Omental fat pad (tissue), 4 donors: Measurements from ENCODE around the gene S1PR3. TPM values are rescaled to one million over a fixed set of nuclear protein-coding genes. Genes with fewer than 3 reads are reported as not detected.

Experiments
- ATAC-seq: fragments of 150-250 bp; one replicate; pipeline ENCODE4 v1.9.1; 2016; ENCODE audit warnings: mild to moderate bottlenecking, moderate library complexity; ENCODE audit not compliant: low FRiP score
- DNase-seq: peaks from one replicate; pipeline ENCODE4 v3.0.0-alpha.2; 2019; ENCODE audit warnings: low spot score
- total RNA-seq, 4 donors: library from RNA; depleted of rRNA; stranded (reverse); fragments of >200 nt; gene quantifications; one replicate each; pipeline ENCODE4 v1.1.0, GENCODE V29; 2016
- TF ChIP-seq, protein P1 (sequence below), 3 donors: fragments of 450-650 bp; IDR thresholded peaks; one replicate each; pipeline ENCODE4 v1.5.1; 2016 to 2017; ENCODE audit warnings: antibody characterized with exemption in 3 of 3, mild to moderate bottlenecking in 3 of 3, moderate library complexity in 2 of 3

S1PR3 gene
- total RNA-seq, 4 donors from 2014 or later: 19.0 to 61.7 (median 30.1) TPM

DNA sequence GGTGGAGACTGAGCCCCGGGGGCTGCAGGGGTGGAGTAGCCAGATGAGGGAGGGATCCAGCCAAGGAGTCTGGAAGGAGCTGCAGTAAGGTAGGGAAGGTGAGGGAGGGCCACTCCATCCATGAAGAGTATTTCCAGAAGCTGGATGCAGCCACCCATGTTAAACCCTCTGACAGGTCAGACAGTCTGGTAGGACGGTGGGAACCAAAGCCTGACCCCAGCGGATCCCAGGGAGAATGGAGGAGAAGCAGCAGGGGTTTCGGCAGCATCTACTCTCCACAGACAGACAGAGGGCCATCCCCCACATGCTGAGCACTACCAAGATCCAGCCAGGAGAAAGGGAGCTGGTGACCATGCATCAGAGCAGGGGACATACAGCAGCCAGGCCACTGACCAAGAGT is 22.5 kb upstream of the S1PR3 start:
- TF ChIP-seq, protein P1, sequence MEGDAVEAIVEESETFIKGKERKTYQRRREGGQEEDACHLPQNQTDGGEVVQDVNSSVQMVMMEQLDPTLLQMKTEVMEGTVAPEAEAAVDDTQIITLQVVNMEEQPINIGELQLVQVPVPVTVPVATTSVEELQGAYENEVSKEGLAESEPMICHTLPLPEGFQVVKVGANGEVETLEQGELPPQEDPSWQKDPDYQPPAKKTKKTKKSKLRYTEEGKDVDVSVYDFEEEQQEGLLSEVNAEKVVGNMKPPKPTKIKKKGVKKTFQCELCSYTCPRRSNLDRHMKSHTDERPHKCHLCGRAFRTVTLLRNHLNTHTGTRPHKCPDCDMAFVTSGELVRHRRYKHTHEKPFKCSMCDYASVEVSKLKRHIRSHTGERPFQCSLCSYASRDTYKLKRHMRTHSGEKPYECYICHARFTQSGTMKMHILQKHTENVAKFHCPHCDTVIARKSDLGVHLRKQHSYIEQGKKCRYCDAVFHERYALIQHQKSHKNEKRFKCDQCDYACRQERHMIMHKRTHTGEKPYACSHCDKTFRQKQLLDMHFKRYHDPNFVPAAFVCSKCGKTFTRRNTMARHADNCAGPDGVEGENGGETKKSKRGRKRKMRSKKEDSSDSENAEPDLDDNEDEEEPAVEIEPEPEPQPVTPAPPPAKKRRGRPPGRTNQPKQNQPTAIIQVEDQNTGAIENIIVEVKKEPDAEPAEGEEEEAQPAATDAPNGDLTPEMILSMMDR (IDR thresholded peaks at IDR 0.05): no peak
- ATAC-seq (no peak), DNase-seq (no peak)

DNA sequence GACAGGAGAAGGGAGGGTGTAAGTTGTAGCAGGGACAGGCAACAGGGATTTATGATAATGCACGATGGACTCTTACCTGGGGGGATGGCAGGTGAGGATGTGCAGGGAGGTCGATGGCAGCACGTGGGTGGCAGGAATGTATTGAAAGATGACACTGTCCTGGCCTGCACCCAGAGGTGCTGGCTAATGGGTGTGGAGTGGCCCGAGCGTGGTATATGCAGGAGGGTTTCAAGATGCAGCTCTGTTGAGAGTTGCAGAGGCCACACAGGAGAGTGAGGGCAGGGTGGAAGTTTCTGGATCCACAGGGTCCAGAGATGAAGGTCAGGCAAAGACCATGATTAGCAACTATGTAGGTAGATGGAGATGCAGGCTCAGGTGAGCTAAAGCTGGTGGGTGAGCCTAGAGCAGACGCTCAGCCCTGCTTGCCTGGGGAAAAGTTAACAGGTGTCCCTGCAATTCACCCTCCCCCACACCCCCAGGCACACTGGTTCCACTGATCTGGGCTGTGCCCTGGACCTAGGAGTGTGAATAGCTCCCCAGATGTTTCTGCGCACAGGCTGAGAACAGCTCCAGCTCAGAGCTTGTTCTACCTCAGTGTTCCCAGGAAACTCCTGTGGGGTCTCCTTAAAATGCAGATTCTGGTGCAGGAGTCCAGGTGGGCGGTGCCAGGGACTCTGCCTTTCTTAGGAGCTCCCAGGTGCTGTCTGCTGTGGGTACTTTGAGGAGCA is 21.5 kb upstream of the S1PR3 start:
- DNase-seq: no peak
- TF ChIP-seq, protein P1 (IDR thresholded peaks at IDR 0.05): no peak
- ATAC-seq: no peak

DNA sequence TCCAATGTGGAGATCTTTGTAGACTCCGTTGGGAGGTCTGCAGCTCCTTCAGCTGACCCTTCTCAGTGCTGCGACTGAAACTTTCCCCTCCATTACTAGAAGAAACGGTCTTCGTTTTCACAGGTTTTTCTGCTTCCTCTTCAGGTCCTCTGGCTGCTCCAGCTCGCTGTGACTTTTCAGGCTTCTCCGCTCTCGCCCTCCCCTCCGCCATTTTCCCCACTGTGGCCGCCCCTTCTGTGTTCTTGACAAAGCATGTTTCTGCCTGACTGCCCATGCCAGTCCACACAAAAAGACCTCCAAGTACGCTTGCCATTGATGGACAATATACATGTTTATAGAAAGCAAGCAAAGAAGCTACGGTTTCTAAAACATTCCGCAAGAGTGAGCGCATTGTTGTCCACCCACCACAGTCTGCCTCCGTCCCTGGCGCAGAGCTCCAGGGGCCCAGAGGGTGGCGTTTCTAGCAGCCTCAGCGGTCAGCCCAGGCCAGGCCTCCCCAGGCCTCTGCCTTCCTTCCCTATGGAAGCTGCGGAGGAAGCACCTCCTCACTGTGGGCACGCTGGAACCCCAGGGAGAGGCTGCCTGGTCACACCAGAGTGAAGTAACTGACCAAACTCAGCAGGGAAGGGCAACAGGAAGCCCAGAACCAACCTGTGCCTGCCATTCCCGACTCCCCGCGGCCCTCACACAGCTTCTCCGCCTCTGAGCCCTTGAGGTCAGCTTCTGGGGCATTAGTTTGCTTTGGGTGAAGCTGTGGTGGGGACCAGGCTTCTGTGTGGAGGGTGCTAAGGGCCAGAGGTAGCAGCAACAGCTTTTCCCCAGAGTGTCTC is 19.9 kb upstream of the S1PR3 start:
- DNase-seq: no peak
- no peak for ATAC-seq
- TF ChIP-seq, protein P1 (IDR thresholded peaks at IDR 0.05): no peak

DNA sequence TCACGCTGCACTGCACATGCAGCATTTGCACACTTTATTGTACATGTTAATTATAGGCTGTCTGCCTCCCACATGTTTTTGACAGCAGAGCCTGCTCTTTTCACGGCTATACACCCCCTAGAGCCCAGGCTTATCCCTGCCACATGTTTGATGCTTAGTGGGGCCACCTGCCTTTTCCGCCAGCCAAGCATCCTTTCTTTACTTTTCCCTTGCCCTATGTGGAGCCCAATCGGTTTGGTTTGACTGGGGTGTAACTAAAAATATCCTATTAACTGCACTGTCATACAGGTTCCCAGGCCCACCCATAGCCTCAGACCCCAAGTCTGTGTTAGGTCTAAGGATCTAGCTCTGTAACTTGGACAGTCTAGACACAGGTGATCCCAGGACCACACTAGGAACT is 18.9 kb upstream of the S1PR3 start:
- ATAC-seq (no peak), DNase-seq (no peak)
- TF ChIP-seq, protein P1 (IDR thresholded peaks at IDR 0.05): no peak

DNA sequence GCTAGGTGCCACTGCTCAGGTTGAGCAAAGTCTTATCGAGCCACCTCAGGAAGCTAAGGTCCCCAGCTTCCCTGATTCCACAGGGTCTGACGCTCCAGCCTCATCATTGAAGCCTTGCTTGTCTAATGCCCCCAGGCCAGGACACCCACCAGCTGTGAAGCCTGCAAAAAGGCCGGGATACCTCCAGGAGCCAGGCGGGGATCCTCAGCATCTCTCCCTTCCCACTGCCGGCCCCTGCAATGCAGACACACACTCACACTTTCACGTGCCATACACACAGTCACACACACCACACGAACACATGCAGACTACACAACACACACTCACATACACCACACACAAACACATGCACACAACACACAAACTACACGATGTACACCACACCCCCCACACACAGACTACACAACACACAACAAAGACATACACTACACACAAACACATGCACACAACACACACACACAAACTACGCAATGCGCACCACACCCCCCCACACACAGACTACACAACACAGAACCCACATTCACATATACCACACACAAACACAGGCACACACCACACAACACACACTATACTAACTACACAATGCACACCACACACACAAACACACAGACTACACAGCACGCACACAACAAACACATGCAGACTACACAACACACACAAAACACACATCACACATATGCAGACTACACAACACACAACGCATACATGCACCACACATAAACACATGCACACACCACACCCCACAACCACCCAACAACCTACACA is 17.8 kb upstream of the S1PR3 start:
- DNase-seq (no peak), ATAC-seq (no peak)
- TF ChIP-seq, protein P1 (IDR thresholded peaks at IDR 0.05): no peak

DNA sequence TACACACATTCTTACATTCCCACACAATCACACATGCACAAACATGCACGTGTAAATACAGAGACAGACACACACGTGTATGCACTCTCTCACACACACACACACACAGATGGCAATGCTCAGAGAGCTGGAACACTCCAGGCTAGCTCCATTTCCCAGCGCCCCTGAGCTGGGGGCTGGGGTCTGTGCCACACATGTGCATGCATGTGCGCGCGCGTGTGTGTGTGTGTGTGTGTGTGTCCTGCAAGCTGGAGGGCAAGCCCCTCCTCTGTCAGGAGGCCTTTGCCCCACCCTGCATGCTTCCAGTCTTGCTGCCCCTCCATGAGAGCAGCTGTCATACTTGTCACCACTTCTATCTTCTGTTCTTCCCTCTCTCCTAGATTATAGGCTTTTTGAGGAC is 16.6 kb upstream of the S1PR3 start:
- TF ChIP-seq, protein P1 (IDR thresholded peaks at IDR 0.05): no peak
- DNase-seq (no peak), ATAC-seq (no peak)
